Left ventricle myocardium inferior (tissue), 1 donor: ENCODE results near the gene NME1. TPM values are rescaled to one million over a fixed set of nuclear protein-coding genes. Genes with fewer than 3 reads are reported as not detected.

Source experiments
- DNase-seq: peaks from one replicate; pipeline ENCODE4 v3.0.0-alpha.2; 2020
- H3K27ac ChIP-seq: fragments of 200-600 bp; replicated peaks from 2 replicates; pipeline ENCODE4 v1.8.0; 2021
- H3K27me3 ChIP-seq: fragments of 200-600 bp; 2 replicates; pipeline ENCODE4 v1.8.0; 2021; ENCODE audit warnings: low read depth
- H3K36me3 ChIP-seq: fragments of 200-600 bp; 2 replicates; pipeline ENCODE4 v1.8.0; 2021
- H3K4me1 ChIP-seq: fragments of 200-600 bp; 2 replicates; pipeline ENCODE4 v1.8.0; 2021
- H3K4me3 ChIP-seq: fragments of 200-600 bp; 2 replicates; pipeline ENCODE4 v1.8.0; 2021; ENCODE audit warnings: mild to moderate bottlenecking, moderate library complexity
- H3K9me3 ChIP-seq: fragments of 200-600 bp; replicated peaks from 2 replicates; pipeline ENCODE4 v1.8.0; 2021
- CTCF ChIP-seq: fragments of 200-600 bp; IDR thresholded peaks from 2 replicates; pipeline ENCODE4 v1.8.0; 2021; ENCODE audit warnings: antibody characterized with exemption, mild to moderate bottlenecking, borderline replicate concordance
- intact Hi-C: fragments of 100-400 bp; cut with micrococcal nuclease; formaldehyde crosslinking; loops from one replicate; pipeline ENCODE4 v1.11.0; 2022
- total RNA-seq: library from RNA; stranded (reverse); fragmentation: NEBNext Ultra II Directional; extraction: Animal tissue kit (Norgen Biotek cat#: 25700); gene quantifications from one replicate; pipeline ENCODE4 v1.2.1, GENCODE V29; 2021
- donor health status: DM: no; HTN: yes; CAD: no; lungs with severe emphysema.

Gene NME1
- total RNA-seq, 1 donor from 2014 or later = 18.9 TPM

DNA sequence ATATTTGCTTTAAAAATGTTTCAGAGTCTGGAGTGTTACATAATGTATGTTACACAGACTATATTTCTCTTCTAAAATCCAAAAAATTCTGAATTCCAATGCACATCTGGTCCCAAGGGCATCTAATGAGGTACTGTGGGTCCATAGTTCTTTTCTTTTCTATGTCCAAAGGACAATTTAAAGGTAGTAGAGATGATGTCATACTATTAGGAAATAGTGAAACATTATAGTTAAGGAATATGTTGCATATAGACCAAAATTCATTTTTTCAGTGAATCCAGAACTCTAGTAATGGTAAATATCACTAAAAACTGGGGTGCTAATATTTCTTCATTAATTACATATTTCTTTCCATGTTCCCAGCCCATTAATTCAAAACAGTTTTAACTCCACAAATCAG lies 35.8 kb downstream of the NME1 start:
- Histone ChIP-seq H3K9me3 (no peaks in the 10 kb centered on the region), H3K36me3 (peaks cover 90% of the 10 kb centered on the region), H3K27me3 (no peaks in the 10 kb centered on the region), H3K27ac (no peak overlapping the region), H3K4me1 (no peaks in the 10 kb centered on the region), H3K4me3 (no peak overlapping the region)
- intact Hi-C loops = no loop called here
- DNase-seq = no peak
- no peak for TF ChIP-seq CTCF

- DNase-seq = no peak
- Histone ChIP-seq H3K36me3 (peaks cover 90% of the 10 kb centered on the region), H3K9me3 (no peaks in the 10 kb centered on the region), H3K27ac (no peak overlapping the region), H3K27me3 (no peaks in the 10 kb centered on the region), H3K4me1 (no peaks in the 10 kb centered on the region), H3K4me3 (no peak overlapping the region)
- intact Hi-C loops = no loop called here
- no peak for TF ChIP-seq CTCF
Measured at GRCh38 chr17:51189628-51190027, 36.3 kb downstream of the NME1 start.

- Histone ChIP-seq H3K27ac (no peak overlapping the region), H3K4me3 (no peak overlapping the region), H3K9me3 (no peaks in the 10 kb centered on the region), H3K36me3 (peaks cover 90% of the 10 kb centered on the region), H3K4me1 (no peaks in the 10 kb centered on the region), H3K27me3 (no peaks in the 10 kb centered on the region)
- intact Hi-C loops = no loop called here
- TF ChIP-seq CTCF = no peak
- no peak for DNase-seq
Measured at GRCh38 chr17:51191895-51192294, 38.5 kb downstream of the NME1 start.

GRCh38 chr17:51197754-51198153 lies 44.4 kb downstream of the NME1 start:
- peaks cover 92% of the 10 kb centered on the region for H3K36me3 ChIP-seq
- TF ChIP-seq CTCF = no peak
- no peak overlapping the region for H3K27ac ChIP-seq
- H3K4me3 ChIP-seq = no peak overlapping the region
- no peaks in the 10 kb centered on the region for H3K9me3 ChIP-seq
- no peaks in the 10 kb centered on the region for H3K4me1 ChIP-seq
- intact Hi-C loops = no loop called here
- DNase-seq = no peak
- no peaks in the 10 kb centered on the region for H3K27me3 ChIP-seq

DNA sequence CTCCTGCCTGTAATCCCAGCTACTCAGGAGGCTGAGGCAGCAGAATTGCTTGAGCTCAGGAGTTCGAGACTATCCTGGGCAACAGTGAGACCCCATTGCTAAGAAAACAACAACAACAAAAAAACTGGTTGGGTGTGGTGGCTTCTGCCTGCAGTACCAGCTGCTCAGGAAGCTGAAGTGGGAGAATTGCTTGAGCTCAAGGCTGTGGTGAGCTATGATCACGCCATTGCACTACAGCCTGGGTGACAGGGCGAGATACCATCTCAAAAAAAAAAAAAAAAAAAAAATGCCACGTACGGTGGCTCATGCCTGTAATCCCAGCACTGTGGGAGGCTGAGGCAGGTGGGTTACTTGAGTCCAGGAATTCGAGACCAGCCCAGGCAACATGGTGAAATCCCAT lies 46.9 kb downstream of the NME1 start:
- no peaks in the 10 kb centered on the region for H3K4me1 ChIP-seq
- H3K9me3 ChIP-seq = no peaks in the 10 kb centered on the region
- H3K36me3 ChIP-seq = peaks cover 91% of the 10 kb centered on the region
- TF ChIP-seq CTCF = no peak
- H3K4me3 ChIP-seq = no peak overlapping the region
- H3K27me3 ChIP-seq = no peaks in the 10 kb centered on the region
- no peak for DNase-seq
- no peak overlapping the region for H3K27ac ChIP-seq
- intact Hi-C loops = no loop called here

DNA sequence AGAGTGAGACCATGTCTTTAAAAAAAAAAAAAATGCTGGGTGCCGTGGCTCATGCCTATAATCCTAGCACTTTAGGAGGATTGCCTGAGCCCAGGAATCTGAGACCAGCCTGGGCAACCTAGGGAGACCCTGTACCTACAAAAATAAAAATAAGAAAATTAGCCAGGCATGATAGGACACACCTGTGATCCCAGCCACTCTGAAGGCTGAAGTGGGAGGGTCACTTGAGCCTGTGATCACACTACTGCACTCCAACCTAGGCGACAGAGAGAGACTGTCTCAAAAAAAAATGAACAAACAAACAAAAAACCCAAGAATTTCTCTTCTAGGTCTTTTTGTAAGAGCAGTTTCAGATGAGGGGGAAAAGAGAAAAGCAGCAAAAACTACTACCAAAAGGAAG lies 47.5 kb downstream of the NME1 start:
- intact Hi-C loops = no loop called here

More for the DNA sequence above, 47.5 kb downstream of the NME1 start:
- Histone ChIP-seq H3K4me3 (no peak overlapping the region), H3K9me3 (no peaks in the 10 kb centered on the region), H3K27ac (no peak overlapping the region), H3K4me1 (no peaks in the 10 kb centered on the region), H3K36me3 (peaks cover 91% of the 10 kb centered on the region), H3K27me3 (no peaks in the 10 kb centered on the region)
- DNase-seq = no peak
- TF ChIP-seq CTCF = no peak
